ENCODE measurements around the gene KLHL5.
"Not testable (repeated sequence)": the region's sequence is repeated elsewhere in the genome, so short reads cannot be mapped to it uniquely, and the experiment has no call there.

The KLHL5 gene

DNA sequence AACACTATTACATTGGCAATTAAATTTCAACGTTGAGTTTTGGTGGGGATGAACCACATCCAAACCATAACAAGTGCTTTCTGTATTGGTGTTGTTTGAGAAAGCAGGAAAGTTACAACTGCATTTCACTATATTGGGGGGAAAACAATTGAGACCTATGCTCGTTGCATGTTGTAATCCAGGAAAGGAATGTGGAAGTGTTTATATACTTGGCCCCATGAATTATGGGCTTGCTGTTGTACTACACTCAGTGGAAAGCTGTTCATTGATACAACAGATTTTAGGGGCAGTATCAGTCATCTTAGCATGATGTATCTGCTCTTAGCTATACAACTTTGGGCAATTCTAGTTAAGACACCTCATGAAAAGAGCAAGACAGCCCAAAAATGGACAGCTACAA, 52.4 kb downstream of the KLHL5 start:
- DNase-seq = no peak

DNA sequence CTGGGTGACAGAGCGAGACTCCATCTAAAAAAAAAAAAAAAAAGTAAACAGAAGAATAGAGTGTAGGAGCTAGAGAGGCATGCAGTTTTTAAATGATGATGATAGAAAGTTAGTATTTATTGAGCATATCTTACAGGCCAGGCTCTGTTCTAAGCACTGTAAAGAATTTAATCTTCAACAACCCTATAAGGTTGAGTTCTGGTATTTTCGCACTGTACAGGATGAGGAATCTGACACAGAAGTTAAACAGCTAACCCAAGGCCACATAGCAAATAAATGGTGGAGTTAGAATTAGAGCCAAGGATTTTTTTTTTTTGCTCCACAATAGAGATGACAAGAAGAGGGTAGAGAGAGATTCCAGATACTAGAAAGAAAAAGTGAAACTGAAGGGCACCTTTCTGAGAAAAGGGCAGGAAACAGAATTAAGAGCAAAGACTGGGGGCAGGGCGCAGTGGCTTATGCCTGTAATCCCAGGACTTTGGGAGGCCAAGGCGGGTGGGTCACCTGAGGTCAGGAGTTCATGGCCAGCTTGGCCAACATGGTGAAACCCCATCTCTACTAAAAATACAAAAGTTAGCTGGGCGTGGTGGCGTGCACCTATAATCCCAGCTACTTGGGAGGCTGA, 56.1 kb downstream of the KLHL5 start:
- DNase-seq = no peak

DNA sequence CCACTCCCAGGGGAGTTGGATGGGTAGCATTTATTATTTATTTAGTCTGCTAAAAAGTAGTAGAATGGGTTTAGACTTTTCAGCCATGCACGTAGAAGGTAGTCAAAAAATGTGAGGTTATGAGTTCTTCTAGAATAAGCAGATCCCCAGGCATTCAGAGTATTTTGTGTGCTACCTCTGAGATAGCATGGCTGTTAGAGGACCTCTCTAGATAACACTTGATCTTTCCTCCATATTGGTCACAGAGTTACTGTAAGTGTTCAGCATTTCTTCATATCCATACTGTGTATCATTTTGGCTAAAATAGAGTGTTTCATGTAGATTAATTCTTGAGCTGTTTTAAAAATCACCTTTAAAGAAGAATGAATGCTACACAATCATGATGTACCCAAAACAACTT, 58.4 kb downstream of the KLHL5 start:
- no peak for DNase-seq

DNA sequence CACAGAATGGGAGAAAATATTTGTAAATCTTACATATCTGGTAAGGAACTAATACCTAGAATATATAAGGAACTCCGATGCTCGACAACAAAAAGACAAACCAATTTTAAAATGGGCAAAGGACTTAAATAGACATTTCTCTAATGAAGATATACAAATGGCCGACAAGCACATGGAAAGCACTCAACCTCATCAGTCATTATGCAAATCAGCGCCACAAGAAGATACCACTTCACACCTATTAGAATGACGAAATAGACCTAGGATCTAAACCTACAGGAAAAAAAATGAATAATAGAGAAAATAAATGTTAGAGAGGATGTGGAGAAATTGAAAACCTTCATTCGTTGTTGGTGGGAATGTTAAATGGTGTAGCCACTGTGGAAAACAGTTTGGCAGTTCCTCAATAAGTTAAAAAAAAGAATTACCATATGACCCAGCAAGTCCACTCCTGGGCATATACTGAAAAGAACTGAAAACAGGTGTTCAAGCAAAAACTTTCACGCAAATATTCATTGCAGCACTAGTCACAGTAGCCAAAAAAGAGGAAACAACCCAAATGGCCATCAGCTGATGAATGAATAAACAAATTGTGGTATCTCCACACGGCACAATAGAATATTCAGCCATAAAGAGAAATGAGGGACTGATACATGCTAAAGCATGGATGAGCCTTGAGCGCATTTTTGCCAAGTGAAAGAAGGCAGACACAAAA, 63.0 kb downstream of the KLHL5 start:
- DNase-seq = no peak

DNA sequence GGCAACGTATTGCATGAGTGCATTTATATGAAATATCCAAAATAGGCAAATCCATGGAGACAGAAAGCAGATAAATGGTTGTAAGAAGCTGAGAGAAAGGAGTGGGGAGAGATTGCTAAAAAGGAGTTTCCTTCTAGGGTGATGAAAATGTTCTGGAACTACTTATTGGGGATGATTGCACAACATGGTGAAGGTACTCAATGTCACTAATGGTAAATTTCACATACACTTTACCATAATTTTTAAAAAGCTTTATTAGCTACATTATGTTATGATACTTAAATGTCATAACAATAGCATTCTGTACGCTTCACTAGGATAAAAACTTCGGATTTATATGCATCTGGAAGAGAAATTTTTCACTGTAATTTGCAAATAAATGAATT, 63.6 kb downstream of the KLHL5 start:
- no peak for DNase-seq

DNA sequence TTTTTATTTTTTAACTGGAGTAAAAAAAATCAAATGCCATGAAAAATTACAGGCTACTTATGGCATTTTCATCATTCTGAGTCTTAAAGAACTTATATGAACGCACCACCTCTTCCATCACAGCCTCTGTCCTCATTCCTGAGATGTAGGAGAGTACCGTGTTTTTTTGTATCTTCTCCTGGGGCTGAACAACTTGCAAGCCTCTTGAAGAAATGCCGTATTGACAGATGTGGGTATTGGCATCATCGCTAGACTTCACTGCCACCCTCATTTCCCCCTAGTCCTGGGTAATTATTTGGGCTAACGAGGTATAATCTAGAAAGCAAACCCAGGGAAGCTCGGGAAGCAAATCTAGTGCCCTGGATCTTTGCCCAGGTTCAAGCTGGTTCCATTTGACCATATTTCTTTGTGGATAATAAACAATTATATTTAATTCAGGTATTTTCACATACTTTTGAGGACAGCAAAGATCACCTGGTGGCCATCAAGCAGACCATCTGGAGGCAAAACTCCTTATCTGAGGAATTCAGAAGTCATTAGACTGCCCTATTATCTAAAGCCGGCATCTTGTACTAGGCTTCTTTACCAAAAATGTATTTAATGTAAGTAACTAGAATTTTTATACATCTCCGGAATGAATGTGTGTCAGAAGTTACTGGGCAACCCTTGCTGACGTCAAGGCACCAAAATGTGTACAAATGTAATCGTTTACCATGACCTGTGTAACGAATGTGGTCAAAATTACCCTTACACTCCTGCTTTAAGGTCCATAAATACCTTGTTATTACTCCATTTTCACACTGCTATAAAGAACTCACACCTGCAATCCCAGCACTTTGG, 64.4 kb downstream of the KLHL5 start:
- no peak for DNase-seq

DNA sequence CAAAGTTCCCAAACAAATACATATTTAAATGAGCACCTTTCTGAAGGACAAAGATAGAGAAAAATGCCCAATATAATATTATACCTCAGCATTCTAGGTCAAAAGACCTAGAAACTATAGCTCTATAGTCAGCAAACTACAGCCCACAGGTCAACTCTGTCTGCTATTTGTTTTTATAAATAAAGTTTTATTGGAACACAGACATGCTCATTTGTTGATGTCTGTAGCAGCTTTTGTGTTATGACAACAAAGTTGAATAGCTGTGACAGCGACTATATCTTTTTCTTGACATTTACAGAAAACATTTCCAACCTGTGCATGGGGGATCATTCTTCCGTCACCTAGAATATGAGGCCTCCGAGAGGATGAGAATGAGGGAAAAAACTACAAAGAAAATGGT, 71.6 kb downstream of the KLHL5 start:
- no peak for DNase-seq

DNA sequence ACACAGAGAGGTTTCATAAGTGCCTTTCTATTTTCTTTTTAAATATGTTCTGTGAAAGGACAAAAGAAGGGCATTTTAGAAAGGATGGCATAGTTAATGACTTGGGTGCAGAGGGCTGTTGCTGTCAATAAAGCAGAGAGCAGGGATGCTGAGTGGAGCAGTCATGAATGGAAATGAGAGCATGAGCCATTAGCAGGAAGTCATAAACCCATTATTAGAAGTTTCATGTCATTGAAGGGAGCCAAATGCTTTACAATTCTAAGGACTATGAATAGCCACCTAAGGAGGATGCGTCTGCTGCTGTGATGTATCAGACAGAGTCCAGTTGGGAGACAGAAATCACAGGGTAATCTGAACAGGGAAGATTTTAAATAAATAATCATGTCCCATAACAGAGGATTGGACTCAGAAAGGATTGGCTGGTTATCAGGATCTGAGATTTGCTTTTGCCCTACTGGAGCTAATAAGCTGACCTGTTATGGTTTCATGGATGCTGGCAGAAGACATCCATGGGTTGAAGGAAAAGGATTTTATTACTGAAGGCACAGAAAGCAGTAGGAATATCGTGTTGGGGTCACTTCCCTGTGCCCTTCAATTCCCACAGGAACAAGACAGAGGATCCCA, 72.8 kb downstream of the KLHL5 start:
- DNase-seq = no peak

DNA sequence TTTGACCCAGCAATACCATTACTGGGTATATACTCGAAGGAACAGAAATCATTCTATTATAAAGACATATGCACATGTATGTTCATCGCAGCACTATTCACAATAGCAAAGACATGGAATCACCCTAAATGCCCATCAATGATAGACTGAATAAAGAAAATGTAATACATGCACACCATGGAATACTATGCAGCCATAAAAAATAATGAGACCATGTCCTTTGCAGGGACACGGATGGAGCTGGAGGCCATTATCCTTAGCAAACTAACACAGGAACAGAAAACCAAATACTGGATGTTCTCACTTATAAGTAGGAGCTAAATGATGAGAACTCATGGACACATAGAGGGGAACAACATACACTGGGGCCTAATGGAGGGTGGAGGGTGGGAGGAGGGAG, 76.2 kb downstream of the KLHL5 start:
- not testable (repeated sequence) for DNase-seq

DNA sequence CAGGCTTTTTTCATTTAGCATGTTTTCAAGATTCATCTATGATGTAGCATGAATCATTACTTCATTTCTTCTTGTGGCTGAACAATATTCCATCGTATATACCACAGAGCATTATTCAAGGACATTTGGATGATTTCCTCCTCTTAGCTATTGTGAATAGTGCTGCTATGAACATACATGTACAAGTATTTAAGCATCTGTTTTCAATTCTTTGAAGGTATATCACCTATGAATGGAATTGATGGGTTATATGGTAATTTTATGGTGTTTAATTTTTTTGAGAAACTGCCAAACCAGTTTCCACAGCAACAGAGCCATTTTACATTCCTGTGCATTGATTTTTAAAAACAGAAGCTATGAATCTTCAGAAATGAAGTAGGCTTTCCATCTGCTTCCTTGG, 84.2 kb downstream of the KLHL5 start:
- no peak for DNase-seq

DNA sequence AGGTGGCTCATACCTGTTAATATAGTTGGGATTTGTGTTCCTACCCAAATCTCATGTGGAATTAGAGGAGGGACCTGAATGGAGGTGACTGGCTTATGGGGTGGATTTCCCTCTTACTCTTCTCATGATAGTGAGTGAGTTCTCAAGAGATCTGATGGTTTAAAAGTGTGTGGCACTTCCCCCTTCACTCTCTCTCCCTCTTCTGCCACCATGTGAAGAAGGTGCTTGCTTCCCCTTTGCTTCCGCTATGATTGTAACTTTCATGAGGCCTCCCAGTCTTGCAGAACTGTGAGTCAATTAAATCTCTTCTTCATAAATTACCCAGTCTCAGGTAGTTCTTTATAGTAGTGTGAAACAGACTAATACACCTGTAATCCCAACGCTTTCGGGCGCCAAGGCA, 92.0 kb downstream of the KLHL5 start:
- DNase-seq = no peak

DNA sequence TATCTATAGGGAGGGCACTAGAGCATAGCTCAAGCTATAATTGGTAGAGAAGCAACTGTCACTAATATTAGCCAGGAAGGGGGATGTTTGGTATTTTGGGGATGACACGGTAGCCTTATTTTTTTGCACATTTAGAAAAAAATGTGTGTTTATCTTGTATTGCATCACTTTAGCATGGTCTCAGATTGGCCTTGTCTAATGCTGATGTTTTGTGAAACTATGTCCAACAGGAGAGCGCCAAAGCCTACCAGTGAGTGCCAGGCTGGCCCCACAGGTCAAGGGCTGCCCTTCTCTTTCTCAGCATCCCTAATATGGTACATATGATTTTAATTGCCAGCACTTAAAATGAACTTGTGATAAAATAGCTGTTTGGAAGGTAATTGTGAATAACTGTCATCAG, 95.5 kb downstream of the KLHL5 start:
- no peak for DNase-seq

DNA sequence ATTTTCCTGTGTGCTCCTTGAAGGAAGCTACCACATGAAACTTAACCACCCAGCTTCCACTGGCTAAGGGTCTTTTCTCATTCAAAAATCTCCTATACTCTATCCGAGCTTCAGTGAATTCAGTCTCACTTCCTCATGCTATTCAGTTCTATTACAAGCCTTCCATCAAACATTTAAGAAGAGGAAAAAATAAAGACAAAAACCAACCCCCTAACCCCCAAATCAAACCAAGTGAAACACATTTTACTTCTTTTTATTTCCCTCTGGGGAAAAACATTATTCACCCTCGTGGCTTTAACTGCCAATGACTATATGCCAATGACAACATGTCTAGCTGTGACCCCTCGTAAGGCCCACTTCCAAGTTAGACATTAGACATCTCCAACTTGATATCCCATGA, 104.1 kb downstream of the KLHL5 start:
- no peak for DNase-seq

DNA sequence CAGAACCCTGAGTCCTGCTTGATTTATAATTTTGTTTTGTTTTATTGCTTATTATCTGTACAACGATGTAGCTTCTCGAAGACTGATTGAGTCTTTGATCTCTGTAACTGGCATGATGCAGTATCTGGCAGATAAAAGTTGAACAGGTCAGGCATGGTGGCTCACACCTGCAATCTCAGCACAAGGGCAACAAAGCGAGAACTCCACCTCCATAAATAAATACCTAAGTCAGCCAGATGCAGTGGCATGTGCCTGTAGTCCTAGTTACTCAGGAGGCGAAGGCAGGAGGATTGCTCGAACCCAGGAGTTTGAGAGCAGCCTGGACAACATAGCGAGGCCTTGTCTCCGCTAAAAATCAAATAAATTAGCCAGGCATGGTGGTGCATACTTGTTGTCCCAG, 104.6 kb downstream of the KLHL5 start:
- no peak for DNase-seq

DNA sequence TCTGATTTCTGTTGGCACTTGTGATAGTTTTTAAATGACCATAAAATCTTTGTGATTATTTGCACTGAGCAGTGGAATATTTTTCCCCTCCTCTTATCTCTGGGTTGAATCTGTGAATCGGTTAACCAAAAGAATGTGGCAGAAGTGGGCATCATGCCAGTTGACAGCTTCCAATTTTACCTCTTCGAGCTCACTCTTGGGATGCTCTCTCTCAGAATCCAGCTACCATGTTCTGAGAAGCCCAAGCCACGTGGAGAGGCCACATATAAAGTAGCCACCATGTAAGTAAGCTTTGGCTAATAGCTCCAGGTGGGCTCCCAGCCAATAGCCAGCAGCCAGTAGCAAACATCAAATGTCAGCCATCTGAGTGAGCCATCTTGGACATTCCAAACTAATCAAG, 107.4 kb downstream of the KLHL5 start:
- no peak for DNase-seq

DNA sequence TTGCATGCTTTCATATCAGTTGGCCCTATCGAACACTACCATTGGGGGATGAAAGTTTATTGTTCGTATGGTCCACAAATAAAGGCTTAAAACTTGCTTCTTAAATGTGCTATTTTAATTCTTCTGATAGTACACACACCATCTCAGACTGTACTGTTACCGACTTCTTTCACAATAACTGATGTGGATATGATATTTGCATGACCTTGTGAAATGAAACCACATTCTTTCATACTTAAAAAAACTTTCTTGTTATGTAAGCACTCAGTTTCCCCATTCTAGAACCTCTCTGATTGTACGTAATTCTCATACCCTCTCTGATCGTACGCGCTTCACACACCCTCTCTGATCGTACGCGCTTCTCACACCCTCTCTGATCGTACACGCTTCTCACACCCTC, 108.3 kb downstream of the KLHL5 start:
- no peak for DNase-seq
